GM18505 (cell line): ENCODE results near the gene MBNL2.

ENCODE experiments used
- ATAC-seq: cut with Tn5 transposase; IDR thresholded peaks from one replicate; pipeline ENCODE4 v1.9.1; 2021; ENCODE audit not compliant: unreplicated experiment
- POLR2A ChIP-seq: IDR thresholded peaks from 4 replicates; pipeline ENCODE4 v1.6.1; 2011; ENCODE audit warnings: borderline replicate concordance; ENCODE audit not compliant: insufficient read depth, insufficient read length; ENCODE audit errors: extremely low read depth

Gene MBNL2

DNA sequence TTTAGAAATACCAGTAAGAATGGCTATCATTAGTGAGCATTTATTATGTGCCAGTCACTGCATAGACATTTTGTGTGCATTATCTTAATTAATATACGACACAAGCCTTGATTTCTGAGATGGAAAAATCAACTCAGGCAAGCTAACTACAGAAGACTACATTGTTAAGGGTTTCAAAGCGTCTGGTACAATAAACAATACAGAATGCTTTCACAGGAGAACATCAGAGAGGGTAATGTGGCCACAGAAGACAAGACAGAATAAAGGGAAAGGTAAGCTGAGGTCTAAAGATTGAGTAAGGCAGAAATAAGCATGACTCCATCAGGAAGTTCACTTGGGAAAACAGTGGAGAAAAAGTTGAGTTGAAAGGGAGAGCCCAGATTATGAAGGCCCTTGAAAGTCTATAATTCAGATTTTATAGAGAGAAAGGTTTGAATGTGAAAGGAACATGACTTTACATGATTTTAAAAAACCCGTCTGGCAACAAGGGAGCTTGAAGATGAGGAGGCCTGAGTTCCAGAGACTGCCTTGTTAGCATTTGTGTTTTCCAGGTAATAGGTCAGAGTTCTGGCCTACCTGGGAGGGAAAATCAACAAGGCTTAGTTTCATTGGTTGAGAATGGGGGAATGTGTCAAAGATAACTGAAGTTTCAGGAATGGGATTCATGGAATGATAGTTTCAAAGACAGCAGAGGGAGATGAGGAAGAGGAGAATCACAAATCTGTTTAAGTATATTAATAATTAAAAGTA lies 1.8 kb upstream of the MBNL2 start:
- ATAC-seq, result no peak
- no peak for TF ChIP-seq POLR2A

DNA sequence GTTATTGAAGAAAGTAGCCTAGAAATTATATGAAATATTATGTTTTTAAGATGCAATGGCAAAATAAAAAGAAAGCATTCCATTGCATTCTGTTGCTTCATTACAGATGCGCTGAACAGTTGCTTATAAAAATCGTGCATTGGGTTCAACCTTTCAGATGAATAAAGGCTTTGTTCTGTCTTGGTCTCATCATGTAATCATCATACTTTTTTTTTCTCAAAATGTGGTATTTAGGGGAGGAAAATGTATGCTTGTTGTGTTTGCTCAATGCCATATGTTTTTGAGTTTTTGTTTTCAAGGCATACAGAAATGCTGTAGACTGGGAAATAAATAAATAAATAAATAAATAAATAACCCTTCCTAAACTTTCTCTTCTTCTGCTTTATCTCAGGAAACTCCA lies 1.1 kb upstream of the MBNL2 start:
- no peak for ATAC-seq
- TF ChIP-seq POLR2A, result no peak

DNA sequence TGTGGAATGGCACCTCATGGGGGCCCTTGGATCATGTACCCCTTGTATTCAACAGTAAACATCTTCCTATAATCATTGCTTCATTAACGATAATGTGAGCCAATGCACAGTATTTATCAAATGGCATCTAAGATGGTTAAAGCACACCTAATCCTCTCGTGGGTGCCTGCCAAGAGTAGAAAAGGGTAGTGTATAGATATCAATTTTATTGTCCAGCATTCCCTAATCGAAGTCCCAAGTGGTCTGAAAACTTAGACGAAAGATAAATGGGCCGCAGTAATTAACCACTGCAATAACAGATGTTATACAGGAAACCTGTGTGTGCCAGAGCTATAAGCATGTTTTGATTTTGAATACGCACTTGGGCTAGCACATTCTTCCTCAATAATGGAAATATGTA lies 667 bp upstream of the MBNL2 start:
- TF ChIP-seq POLR2A, result no peak
- no peak for ATAC-seq

DNA sequence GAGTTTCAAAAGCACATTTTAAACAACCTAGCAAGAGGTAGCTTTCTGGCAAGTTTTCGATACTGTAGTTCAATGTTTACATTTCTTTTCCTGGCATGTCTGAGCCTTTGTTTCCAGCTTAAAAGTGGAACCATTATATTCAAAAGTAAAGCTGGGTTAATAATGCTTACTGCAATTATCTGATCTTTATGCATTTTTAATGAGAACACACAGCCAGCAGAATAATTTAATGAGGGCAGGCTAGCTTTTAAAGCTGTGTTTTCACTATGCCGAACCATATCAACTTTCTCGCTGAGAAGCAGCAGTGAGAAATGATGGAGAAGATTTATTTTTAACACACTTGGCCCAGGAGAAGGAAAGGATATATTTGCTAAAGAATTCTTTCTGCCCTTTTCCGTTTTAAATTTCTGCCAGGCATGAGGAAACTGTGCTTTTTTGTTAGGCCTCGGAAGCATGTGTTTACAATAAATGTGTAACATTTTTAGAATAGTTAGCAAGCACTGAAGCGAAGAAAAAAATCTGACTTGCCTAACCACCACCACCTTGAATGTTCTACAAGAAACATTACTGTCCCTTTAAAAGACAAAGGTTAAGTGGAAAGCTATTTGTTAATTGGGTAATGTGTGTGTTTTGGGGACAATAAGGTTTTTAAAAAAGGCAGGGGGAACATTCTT lies 1.0 kb downstream of the MBNL2 start:
- TF ChIP-seq POLR2A, result no peak
- ATAC-seq, result no peak

DNA sequence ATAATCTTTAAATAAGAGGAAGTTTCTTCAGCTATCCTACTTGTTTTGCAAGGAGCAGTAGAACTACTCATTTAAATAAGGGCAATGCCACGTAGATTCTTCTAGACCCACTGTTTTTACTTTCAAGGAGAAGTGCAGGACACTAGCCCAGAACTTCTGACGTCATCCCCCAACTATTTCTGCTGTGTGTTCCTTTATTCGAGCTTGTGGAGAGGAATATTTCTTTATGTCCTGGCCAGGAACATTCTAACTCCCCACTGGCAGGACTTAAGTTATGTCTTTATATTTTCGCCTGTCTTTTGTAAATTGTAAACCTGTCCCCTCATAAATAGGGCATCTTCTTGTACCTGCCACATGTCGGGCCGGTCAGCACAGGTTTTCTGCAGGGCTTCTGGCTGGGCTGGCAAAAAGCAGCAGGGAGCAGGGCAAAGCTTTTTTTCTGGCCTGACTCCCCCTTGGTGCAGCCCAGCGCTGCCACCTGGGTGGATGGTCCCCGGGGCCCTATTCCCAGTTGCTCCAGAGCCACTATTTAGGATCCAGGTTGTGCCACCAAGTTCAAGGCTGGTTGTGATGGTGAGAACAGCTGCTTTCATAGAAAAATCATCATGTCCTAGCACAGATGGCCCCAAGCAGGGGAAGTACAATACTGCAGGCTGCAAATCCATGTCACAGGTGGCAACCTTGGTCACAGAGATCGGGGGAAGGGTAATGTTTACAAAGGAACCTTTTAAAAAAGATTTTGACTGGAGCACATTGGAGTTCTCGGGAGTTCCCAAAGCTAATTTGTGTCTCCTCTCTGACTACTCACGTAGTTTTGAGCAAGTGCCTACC lies 1.8 kb downstream of the MBNL2 start:
- ATAC-seq, result no peak
- TF ChIP-seq POLR2A, result no peak

DNA sequence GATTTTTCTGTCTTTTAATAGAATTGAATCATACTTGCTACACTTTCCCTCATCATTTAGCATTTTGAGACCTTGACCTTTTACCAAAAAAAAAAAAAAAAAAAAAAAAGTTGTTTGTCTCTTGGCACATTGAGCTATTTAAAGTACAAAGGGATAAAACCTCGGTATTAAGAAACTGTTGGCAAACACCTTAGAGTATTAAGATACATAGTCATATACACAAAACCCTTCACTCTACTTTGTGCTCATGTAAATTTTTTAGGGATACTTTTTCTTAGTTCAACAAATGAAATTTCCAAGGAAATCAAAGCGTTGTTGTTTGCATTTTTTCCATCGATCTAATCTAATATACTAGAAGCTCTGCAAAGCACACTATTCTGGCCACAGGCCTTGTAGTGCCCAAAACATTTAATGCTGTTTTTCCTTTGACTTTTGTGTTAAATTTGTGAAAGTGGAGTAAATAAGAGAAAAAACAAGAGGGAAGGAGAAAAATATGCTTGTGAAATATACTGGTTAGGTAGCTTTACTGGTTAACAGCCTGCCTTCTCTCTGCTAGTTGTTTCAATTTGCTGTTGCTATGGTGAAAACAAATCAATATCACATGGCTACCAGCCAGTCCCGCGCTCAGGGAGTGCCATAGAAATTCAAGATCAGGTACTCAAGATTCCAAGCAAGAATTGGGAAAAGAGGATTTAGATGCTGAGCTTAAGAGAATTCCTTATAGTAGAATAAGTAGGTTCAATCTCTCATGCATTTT lies 2.6 kb downstream of the MBNL2 start:
- TF ChIP-seq POLR2A, result no peak
- no peak for ATAC-seq

DNA sequence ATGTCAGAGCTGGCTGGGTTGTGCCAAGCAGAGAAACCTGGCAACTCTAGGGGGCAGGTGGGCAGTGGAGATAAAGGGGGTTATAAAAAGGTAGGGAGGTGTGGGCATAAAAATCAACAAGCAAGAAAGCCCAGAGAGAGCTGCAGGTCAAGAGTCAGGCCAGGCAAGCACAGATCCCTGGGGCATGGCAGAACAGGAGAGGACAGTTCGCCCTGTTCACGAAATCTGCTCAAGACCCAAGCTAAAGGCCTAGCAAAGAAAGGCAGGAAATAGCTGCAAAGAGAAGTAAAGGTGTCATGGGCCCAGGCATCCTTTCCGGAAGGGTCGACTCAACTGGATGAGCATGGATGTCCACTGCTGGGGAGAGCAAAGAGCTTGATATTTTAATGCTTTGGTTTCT lies 3.4 kb downstream of the MBNL2 start:
- no peak for ATAC-seq
- no peak for TF ChIP-seq POLR2A

DNA sequence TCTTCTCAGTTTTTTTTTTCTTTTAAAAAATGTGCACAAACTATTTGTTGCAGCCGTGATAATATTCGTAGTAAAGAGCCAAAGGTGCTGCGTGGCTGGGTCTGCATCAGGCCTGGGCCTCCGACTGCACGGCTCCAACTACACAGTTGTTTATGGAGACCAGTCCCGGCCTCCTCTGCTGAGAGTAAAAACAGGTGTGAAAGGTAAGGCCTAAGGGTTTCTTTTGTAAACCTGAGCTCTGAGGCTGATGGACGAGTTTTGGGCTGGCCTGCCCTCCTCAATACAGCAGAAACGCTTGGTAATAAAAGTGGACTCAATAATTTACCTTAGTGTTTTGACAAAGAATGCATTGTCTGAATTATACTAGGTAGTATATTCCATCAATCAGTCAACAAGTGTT lies 3.9 kb downstream of the MBNL2 start:
- TF ChIP-seq POLR2A, result no peak
- ATAC-seq, result no peak

DNA sequence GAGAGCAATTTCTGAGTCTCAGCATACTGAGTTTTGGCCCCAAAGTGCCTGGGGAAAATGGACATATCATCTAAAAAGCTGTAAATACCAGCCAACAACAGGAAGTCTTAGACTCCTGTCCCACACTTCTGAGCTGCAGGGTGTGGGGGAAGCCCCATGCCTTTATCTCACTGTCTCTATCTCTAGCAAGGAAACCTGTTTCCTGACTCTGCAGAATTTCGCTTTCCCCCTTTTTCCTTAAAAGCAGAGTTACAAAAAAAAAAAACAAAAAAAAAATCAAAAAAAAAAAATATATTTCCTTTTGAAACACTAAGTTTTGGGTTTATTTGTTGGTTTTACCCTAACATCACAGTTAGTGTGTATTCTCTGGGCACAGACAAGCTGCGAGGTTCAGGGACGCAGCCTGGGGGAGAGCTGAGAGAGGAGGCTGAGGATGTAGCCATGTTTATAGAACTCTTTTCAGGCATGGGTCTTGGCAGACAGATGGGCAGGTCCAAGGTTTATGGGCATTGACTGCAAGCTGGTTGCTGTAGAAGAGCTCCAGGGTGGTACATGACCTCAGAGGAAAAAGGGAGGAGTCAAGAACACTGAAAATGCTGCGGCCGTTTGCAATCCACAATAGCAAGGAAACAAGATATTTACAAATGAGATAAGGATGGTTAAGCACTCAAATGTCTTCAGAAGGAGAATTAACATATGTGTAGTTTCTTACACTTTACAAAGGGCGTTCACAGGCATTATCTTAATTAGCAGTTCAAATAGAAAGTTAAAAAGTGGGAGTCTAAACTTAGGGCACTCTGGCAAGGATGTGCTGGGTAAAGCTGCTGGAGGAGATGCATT lies 4.9 kb downstream of the MBNL2 start:
- no peak for TF ChIP-seq POLR2A
- ATAC-seq, result peak; percentile 57

DNA sequence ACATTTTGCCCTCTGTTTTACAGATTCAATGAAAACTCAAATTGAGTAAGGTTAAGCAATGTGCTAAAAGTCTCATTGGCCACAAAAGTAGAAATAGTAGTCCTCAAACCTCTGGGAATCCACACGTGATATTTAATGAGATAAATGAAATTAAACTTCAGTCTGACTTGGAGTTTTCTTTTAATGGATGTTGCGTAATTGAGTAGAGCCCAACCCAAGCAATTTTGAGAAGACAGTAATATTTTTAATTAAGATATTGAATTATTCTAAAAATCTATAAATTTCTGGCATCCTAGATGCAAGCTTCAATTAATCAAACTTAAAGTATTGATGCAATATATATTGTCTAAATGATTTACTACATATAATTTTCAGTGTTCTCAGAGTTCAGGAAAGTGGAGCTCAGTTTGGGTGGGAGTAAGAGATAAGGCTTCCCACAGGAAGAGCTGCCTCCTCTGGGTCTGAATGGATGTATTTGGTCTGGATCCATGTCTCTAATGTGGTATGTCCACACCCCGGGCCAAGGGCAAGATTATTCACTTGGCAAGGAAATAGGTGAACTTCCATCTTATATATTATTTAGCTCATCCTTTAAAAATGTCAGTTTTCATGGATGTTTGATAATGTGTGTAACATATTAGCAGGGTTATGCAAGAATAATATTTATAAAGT lies 6.9 kb downstream of the MBNL2 start:
- no peak for TF ChIP-seq POLR2A
- ATAC-seq, result no peak

DNA sequence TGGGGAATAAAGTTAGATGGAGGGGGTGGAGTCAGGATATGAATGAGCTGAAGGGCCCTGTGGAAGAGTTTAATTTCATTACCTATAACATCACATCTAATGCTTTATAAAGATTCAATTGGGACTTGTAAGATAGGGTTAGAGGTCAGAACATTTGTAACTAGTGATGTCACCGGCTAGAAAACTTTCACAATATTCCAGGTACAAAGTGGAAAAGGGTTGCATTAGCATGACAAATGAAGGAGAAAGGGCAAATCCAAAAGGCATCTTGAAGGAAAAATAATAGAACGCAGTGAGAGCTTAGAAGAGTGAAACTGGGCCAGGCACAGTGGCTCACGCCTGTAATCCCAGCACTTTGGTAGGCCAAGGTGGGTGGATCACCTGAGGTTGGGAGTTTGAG lies 7.6 kb downstream of the MBNL2 start:
- ATAC-seq, result no peak
- TF ChIP-seq POLR2A, result no peak
